ENCODE measurements around the gene RLF.
"Not testable (repeated sequence)": the region's sequence is repeated elsewhere in the genome, so short reads cannot be mapped to it uniquely, and the experiment has no call there.

Gene RLF

DNA sequence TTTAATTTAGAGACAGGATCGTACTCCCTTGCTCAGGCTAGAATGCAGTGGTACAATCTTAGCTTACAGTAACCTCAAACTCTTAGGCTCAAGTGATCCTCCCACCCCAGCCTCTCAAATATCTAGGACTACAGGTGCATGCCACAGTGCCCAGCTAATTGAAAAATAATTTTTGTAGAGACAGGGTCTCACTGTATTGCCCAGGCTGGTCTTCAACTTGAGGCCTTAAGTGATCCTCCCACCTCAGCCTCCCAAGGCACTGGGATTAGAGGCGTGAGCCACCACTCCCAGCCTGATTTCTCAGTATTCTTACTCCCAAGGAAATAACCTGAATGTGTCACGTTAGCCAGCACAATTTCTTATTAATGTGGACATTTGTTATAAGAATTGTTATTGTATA lies 9.8 kb downstream of the RLF start:
- no peak for DNase-seq (ENCODE audit: low read depth in 3 of 3)

DNA sequence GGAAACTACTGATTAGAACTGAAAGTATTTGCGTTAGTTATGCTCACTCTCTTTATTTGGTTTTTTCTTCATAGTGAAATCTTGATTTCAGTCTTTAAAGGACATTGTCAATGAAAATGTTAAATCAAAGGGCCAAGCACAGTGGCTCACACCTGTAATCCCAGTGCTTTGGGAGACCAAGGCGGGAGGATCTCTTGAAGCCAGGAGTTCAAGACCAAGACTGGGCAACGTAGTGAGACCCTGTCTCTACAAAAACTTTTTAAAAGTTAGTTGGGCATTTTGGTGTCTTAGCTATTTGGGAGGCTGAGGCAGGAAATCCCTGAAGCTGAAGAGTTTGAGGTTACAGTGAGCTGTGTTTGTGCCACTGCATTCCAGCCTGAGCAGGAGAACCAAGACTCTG lies 13.6 kb downstream of the RLF start:
- no peak for DNase-seq (ENCODE audit: low read depth in 3 of 3)

- DNase-seq (ENCODE audit: low read depth in 3 of 3) = not testable (repeated sequence)
Measured at GRCh38 chr1:40176989-40177388, 15.8 kb downstream of the RLF start.

GRCh38 chr1:40178200-40178599 lies 17.0 kb downstream of the RLF start:
- no peak for DNase-seq (ENCODE audit: low read depth in 3 of 3)

- DNase-seq (ENCODE audit: low read depth in 3 of 3) = no peak
Measured at GRCh38 chr1:40179496-40180089, 18.4 kb downstream of the RLF start.

DNA sequence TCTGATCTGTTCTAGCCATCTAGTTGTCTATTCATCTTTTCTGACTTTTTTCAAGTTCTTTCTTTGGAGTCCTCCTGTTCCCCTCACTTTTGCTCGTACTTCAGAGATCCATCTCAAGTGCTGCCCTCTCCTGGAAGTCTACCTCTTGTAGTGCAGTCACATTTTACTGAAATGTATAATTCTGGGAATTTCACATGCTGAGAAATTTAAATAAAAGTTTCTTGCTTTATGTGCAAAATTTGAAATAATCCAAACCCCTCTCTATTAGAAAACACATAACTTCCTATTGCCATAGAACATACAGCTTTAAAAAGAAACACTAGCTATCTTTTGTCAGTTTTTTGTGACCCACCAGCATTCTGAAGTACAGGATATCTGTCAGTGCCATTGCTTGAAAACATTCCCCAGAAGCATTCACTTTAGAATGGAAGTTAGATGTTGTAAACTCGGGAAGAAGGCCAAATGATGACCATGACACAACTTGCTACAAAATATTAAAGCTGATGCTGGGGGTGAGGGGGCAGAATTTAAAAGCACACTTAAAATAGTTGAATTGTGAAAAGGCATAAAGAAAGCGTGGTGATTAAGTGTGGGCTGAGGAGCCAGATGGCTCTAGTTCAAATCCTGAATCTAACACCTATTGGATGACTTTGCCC lies 22.0 kb downstream of the RLF start:
- DNase-seq (ENCODE audit: low read depth in 3 of 3) = no peak

DNA sequence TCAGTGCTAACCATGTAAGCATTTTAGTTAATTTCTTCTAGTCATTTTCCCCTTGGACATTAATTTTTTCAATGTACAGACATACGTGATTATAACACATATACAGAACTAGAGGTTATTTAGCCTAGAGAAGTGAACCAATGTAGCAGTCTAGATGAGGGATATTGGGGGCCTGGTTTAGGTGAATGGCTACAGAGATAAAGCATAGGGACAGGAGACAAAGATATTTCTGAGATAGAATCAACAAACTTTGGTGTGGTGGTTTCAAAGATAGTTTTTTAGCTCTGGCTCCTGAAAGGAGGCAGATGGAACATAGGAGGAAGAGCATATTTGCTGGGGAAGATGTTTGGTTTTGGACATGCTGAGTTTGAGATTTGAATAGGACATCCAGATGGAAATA lies 23.0 kb downstream of the RLF start:
- no peak for DNase-seq (ENCODE audit: low read depth in 3 of 3)

DNA sequence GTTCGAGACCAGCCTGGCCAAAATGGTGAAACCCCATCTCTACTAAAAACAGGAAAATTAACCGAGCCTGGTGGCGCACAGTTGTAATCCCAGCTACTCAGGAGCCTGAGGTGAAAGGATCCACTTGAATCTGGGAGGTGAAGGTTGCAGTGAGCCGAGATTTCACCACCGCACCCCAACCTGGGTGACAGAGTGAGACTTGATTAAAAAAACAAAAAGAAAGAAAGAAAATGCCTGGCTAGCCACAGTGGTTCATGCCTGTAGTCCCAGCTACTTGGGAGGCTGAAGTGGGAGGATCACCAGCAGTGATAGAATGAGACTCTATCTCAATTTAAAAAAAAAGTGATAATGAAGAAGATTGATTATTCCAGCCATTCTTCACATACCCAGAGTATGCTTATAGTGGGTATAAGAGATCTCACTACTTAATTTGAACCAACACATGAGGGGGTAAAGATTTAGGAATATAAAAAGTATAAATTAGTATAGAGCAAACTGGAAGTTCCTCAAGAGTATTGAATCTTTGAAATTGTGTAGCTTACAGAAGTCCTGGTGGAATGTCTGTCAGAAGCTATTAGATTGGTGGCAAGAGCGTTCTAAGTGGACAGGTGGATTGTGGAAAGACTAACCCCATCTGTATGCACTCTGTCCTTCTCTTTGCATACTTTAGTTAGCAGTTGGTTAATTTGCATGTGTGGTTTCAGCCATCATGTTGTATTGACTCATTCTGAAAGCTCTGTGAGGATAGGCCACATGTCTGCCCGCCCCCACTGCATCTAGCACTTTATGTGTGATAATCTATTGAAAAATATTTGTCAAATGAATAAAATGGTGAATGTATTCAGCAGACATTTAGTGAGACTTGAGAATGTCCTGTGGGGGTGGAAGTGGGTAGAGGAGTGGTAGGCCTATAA lies 25.0 kb downstream of the RLF start:
- peak; percentile 31 to 59 (median 32) for DNase-seq (ENCODE audit: low read depth in 3 of 3)

DNA sequence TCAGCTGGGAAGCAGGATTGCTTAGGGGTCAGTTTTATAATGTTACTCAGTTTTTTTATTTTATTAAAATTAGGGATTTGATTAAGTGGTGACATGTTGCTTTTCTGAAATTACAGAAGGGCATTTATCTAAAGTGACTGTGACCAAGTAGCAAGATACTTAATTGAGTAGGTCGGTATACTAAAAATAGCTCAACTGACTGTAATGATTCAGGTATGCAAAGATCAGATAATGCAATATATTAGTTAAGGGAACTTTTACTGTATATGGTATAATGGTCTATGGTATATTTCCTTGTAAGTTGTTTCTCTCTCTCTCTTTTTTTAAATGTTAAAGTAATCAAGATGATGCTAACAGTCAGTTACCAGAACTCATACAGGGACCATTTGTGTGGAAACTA lies 26.2 kb downstream of the RLF start:
- no peak for DNase-seq (ENCODE audit: low read depth in 3 of 3)

DNA sequence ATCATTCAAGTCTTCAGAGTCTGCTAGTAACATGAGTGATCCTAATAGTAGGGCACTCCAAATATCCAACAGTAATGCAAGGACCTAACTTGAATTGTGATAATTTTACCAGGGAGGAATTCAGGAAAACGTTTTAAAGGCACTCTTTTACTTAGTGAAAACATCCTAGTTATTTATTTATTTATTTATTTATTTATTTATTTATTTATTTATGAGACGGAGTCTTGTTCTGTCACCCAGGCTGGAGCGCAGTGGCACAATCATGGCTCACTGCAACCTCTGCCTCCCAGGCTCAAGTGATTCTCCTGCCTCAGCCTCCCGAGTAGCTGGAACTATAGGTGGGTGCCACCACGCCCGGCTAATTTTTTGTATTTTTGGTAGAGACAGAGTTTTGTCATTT lies 33.5 kb downstream of the RLF start:
- DNase-seq (ENCODE audit: low read depth in 3 of 3) = not testable (repeated sequence)

DNA sequence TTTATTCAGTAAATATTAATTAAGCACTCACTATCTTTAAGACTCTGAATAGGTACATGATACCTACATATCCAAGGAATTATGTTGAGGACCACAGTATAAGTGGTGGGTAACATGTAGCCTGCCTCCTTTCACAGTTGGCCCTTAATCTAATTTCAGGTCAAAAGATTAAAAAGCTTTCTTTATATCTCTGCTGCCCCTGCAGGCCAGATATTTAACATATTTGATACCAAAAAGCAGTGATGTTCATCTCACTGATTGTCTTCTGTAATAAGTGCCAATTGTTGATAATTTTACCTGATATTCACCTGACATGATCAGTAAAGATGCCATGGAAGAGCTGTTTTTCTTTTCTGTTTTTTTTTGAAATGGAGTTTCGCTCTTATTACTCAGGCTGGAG lies 36.5 kb downstream of the RLF start:
- no peak for DNase-seq (ENCODE audit: low read depth in 3 of 3)

DNA sequence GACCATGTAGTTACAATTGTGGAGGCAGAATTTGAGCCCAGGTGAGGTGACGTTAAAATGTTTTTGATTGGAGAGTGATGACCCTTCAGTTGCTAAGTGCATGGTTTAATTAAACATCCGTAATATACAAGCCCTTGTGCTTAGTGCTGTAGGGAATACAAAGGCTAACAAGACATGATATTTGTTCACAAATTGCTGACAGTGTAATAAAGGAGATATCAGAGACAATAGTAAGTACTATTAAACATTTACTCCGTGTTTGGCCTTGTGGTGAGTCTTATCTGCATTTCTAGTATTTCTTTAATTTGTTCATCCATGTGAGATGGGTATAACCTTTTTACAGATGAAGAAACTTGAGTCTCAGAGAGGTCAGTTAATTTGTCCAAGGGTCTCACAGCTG lies 37.9 kb downstream of the RLF start:
- DNase-seq (ENCODE audit: low read depth in 3 of 3) = no peak

- no peak for DNase-seq (ENCODE audit: low read depth in 3 of 3)
Measured at GRCh38 chr1:40204856-40205255, 43.7 kb downstream of the RLF start.

DNA sequence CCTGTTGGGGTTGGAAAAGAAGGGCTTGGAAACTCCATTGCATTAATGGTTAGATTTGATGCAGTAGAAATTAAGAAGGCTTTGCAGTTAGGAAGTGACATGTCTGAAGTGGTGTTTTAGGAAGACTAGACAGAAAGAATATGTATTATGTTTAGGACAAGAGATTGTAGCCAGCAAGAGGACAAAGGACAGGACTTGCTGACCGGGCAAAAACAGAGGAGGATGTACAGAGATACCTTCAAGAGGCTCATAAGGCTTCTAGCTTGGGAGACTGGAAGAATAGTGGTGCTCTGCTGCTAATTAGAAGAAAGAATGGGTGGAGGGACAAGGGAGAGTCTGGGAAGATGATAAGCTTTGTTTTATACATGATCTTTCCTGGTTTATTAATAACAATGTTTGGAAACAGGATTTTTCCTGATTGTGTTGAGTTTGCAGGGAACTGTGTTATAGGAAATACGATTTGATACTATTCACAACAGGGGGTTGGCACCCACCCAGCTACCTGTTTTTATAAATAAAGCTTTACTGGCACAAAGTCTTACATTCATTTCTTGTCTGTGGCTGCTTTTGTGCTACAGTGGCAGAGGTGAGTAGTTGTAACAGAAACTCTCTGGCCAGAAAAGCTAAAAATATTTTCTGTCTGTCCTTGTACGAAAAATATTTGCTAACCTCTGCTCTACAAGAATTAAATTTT lies 49.5 kb downstream of the RLF start:
- no peak for DNase-seq (ENCODE audit: low read depth in 3 of 3)

DNA sequence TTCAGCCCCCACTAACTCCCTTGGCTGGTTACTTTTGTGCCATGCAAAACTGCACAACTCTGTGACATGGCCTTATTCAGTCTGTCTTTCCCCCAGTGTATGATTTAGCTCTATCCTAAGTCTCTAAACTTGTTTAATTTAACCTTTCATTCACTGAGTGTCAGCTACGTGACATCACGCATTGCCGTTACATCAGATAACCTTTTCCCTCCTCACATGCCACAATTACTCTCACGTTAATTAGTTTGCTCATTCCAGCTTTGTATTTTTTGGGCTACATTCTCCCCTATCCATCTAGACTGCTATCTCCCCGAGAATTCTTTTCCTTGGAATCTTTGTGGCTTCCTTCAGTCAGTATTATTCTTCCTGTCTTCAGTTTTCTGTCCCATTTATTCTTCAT lies 57.1 kb downstream of the RLF start:
- DNase-seq (ENCODE audit: low read depth in 3 of 3) = no peak

- DNase-seq (ENCODE audit: low read depth in 3 of 3) = not testable (repeated sequence)
Measured at GRCh38 chr1:40221471-40221905, 60.3 kb downstream of the RLF start.

- DNase-seq (ENCODE audit: low read depth in 3 of 3) = no peak
Measured at GRCh38 chr1:40221977-40222772, 61.0 kb downstream of the RLF start.

- no peak for DNase-seq (ENCODE audit: low read depth in 3 of 3)
Measured at GRCh38 chr1:40224040-40224439, 62.9 kb downstream of the RLF start.

DNA sequence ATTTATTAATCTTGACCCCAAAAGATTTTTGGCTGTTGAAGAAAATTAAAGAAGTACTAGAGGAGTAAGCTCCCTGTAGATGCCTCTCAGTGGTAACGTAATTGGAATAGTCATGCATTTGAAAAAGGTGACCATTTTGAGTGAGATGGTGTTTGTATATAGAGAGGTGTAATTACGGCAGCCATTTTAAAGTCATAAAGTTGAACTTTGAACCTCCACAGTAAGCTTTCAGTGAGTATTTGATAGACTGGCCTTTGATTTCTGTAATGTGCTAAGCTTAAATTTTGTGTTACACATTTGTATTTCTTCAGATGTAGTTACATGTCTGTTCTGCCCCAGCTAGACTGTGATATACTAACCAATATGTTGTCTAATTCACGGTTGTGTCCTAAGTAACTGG lies 65.0 kb downstream of the RLF start:
- no peak for DNase-seq (ENCODE audit: low read depth in 3 of 3)

DNA sequence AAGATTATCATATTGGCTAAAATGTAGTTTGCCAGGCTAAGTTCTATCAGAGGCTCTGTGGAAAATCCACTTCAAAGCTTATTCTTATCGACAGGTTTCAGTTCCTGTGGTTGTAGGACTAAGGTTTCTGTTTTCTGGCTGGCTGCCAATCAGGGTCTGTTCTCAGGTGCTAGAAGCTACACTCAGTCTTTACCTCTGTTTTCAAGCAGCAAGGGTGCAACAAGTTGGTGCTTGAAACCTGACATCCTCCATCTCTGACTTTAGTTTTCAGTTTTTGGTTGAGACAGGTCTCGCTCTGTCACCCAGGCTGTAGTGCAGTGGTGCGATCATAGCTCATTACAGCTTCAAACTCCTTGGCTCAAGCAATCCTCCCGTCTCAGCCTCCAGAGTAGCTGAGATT lies 71.3 kb downstream of the RLF start:
- peak; percentile 52 to 61 (median 58) for DNase-seq (ENCODE audit: low read depth in 3 of 3)

DNA sequence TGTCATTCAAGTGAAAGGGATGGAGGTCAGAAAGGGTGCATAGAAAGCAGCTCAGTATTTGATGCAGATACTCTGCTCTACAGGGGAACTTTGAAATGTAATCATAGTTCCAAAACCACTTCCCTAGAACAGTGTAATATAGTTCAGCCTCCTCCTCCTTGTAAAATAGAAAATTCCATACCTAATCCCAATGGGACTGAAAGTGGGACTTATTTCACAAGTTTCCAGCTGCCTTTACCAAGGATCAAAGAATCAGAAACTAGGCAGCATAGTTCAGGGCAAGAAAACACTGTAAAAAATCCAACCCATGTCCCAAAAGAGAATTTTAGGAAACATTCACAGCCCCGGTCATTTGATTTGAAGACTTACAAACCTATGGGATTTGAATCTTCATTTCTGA lies 78.4 kb downstream of the RLF start:
- no peak for DNase-seq (ENCODE audit: low read depth in 3 of 3)

Data from stimulated activated CD4-positive, alpha-beta T cell treated with anti-CD3 and anti-CD28 coated beads, TNF-alpha, amount 100 ng/mL, for 48 hours (primary cell).